SK-N-SH (cell line): ENCODE results near the gene PARVA. TPM values are rescaled to one million over a fixed set of nuclear protein-coding genes. Genes with fewer than 3 reads are reported as not detected.

Experiments used
- CTCF ChIA-PET: fragments of 300-600, 350-600 bp; formaldehyde crosslinking; extraction: SDS; loops from one replicate; lab custom pipeline; 2021; lab: Yijun Ruan, JAX
- POLR2A ChIA-PET: fragments of 350-600 bp; sonication (Branson Sonifier 250); formaldehyde crosslinking; extraction: SDS; loops from one replicate; lab custom pipeline; 2020; ENCODE audit warnings: antibody characterized with exemption, inconsistent platforms; lab: Yijun Ruan, JAX
- DNase-seq: peaks from one replicate; pipeline ENCODE4 v3.0.0; 2012
- H2AFZ ChIP-seq: fragments of 200-600 bp; sonication (generic); 2 replicates; pipeline ENCODE4 v1.8.1; 2016; ENCODE audit warnings: antibody characterized with exemption, mild to moderate bottlenecking, low read depth
- H3F3A ChIP-seq: fragments of 200-600 bp; sonication (generic); replicated peaks from 2 replicates; pipeline ENCODE3; 2016; ENCODE audit warnings: antibody characterized with exemption, mild to moderate bottlenecking; ENCODE audit not compliant: insufficient read depth
- H3K27ac ChIP-seq, 2 experiments: fragments of 200-500 bp in 1 of 2; fragments of 200-600 bp in 1 of 2; sonication (Bioruptor generic) in 1 of 2; sonication (generic), shearing (Covaris generic) in 1 of 2; 2 replicates each; pipeline versions ENCODE4 v1.5.1 to v1.6.1; 2014 to 2016; ENCODE audit warnings: low read depth in 2 of 2, inconsistent platforms in 1 of 2, low read length in 1 of 2, mild to moderate bottlenecking in 1 of 2, mixed read lengths in 1 of 2
- H3K27me3 ChIP-seq: fragments of 200-600 bp; sonication (generic), shearing (Covaris generic); 2 replicates; pipeline ENCODE4 v1.6.1; 2016; ENCODE audit warnings: mixed run types; ENCODE audit not compliant: insufficient read depth
- H3K36me3 ChIP-seq, 2 experiments: fragments of 200-500 bp in 1 of 2; fragments of 200-600 bp in 1 of 2; sonication (Bioruptor generic) in 1 of 2; sonication (generic) in 1 of 2; replicated peaks in 1 of 2; 2 replicates each; pipeline versions ENCODE3 to v1.5.1; 2014 to 2016; ENCODE audit warnings: low read length in 1 of 2, mild to moderate bottlenecking in 1 of 2; ENCODE audit not compliant: insufficient read depth in 2 of 2, control insufficient read depth in 1 of 2
- H3K4me1 ChIP-seq, 2 experiments: fragments of 200-500 bp in 1 of 2; fragments of 200-600 bp in 1 of 2; sonication (Bioruptor generic) in 1 of 2; sonication (generic), shearing (Covaris generic) in 1 of 2; 2 replicates each; pipeline versions ENCODE4 v1.5.1 to v1.6.1; 2014 to 2016; ENCODE audit warnings: low read depth in 1 of 2, low read length in 1 of 2, mixed run types in 1 of 2; ENCODE audit not compliant: insufficient read depth in 2 of 2, control insufficient read depth in 1 of 2
- H3K4me2 ChIP-seq: fragments of 200-600 bp; sonication (generic), shearing (Covaris generic); 2 replicates; pipeline ENCODE4 v1.6.1; 2017; ENCODE audit warnings: mixed run types
- H3K4me3 ChIP-seq, 2 experiments: fragments of 200-500 bp in 1 of 2; fragments of 200-600 bp in 1 of 2; sonication (Bioruptor generic) in 1 of 2; sonication (generic), shearing (Covaris generic) in 1 of 2; 2 replicates each; pipeline versions ENCODE4 v1.5.1 to v1.8.1; 2014 to 2016; ENCODE audit warnings: low read depth in 2 of 2, inconsistent platforms in 1 of 2, low read length in 1 of 2, mild to moderate bottlenecking in 1 of 2, mixed read lengths in 1 of 2, moderate library complexity in 1 of 2
- H3K79me2 ChIP-seq: fragments of 200-600 bp; sonication (generic); 2 replicates; pipeline ENCODE4 v1.8.1; 2017; ENCODE audit warnings: mild to moderate bottlenecking; ENCODE audit not compliant: insufficient read depth
- H3K9ac ChIP-seq: fragments of 200-600 bp; sonication (generic); 2 replicates; pipeline ENCODE4 v1.6.1; 2017; ENCODE audit warnings: mixed run types
- H3K9me2 ChIP-seq: fragments of 200-600 bp; sonication (generic); 2 replicates; pipeline ENCODE4 v1.6.1; 2017; ENCODE audit warnings: mixed run types
- H3K9me3 ChIP-seq: fragments of 200-600 bp; sonication (generic); 2 replicates; pipeline ENCODE4 v1.6.1; 2017; ENCODE audit warnings: mixed run types, mild to moderate bottlenecking, moderate library complexity
- H4K20me1 ChIP-seq: fragments of 200-600 bp; sonication (generic); 2 replicates; pipeline ENCODE4 v1.6.1; 2017; ENCODE audit warnings: mild to moderate bottlenecking, mixed run types; ENCODE audit not compliant: insufficient read depth
- CTCF ChIP-seq: fragments of 200-600 bp; sonication (generic); IDR thresholded peaks from 2 replicates; pipeline ENCODE4 v1.6.1; 2017; ENCODE audit warnings: antibody characterized with exemption, mild to moderate bottlenecking, moderate library complexity
- ELF1 ChIP-seq: IDR thresholded peaks from 2 replicates; pipeline ENCODE4 v1.4.0; 2012
- EP300 ChIP-seq, 2 experiments: IDR thresholded peaks; 2 replicates each; pipeline versions ENCODE4 v1.4.0 to v1.6.1; 2012; ENCODE audit warnings: borderline replicate concordance in 1 of 2, low read depth in 1 of 2, low read length in 1 of 2
- FOSL2 ChIP-seq: IDR thresholded peaks from 2 replicates; pipeline ENCODE4 v1.4.0; 2012; ENCODE audit warnings: low read depth, mild to moderate bottlenecking, moderate library complexity, borderline replicate concordance
- FOXJ3 ChIP-seq: sonication (generic); formaldehyde crosslinking; IDR thresholded peaks from 2 replicates; pipeline ENCODE4 v1.5.1; 2020; ENCODE audit warnings: mild to moderate bottlenecking, missing genetic modification reagents
- GATA2 ChIP-seq: sonication (generic); formaldehyde crosslinking; IDR thresholded peaks from 2 replicates; pipeline ENCODE4 v1.5.0; 2020; ENCODE audit warnings: mild to moderate bottlenecking, missing genetic modification reagents
- IRF3 ChIP-seq: fragments of 150-350 bp; IDR thresholded peaks from 2 replicates; pipeline ENCODE4 v1.6.1; 2016; ENCODE audit warnings: mild to moderate bottlenecking, low read depth, low read length
- JUND ChIP-seq: IDR thresholded peaks from 2 replicates; pipeline ENCODE4 v1.4.0; 2012
- MXI1 ChIP-seq: IDR thresholded peaks from 2 replicates; pipeline ENCODE4 v1.6.1; 2012; ENCODE audit warnings: mild to moderate bottlenecking, low read depth, low read length, improper control_type of control experiment
- PBX3 ChIP-seq: IDR thresholded peaks from 2 replicates; pipeline ENCODE4; 2012
- POLR2AphosphoS5 ChIP-seq: IDR thresholded peaks from 2 replicates; pipeline ENCODE4 v1.6.1; 2012; ENCODE audit warnings: low read depth, low read length
- RCOR1 ChIP-seq: fragments of 150-350 bp; IDR thresholded peaks from 2 replicates; pipeline ENCODE4 v1.6.1; 2017; ENCODE audit warnings: antibody characterized with exemption, low read length
- REST ChIP-seq: IDR thresholded peaks from 2 replicates; pipeline ENCODE4 v1.6.1; 2012; ENCODE audit warnings: mild to moderate bottlenecking, low read depth, low read length, moderate library complexity
- USF1 ChIP-seq: IDR thresholded peaks from 2 replicates; pipeline ENCODE4 v1.4.0; 2012; ENCODE audit warnings: low read depth, borderline replicate concordance
- WGBS: methylation state at CpG from one replicate; pipeline ENCODE4 v1.1.6; 2017; ENCODE audit warnings: low lambda C conversion rate; 5-methylcytosine and 5-hydroxymethylcytosine counted together
- polyA plus RNA-seq, 3 experiments: library from polyadenylated mRNA; depleted of rRNA; stranded (reverse); fragments of >200 nt; gene quantifications; 2 replicates each; pipeline ENCODE4 v1.2.3, GENCODE V29; 2012

PARVA gene
- polyA plus RNA-seq, 1 of the 3 experiments (the other 2 are of a cell fraction), result 27.6 TPM

- TF ChIP-seq RCOR1, result no peak
- no peak for TF ChIP-seq POLR2AphosphoS5
These were observed 149.4 kb downstream of the PARVA start (continued) for GRCh38 chr11:12526789-12527188.

GRCh38 chr11:12528487-12528886 is 151.1 kb downstream of the PARVA start:
- Histone ChIP-seq H3K9ac (no peak overlapping the region), H3K79me2 (no peaks in the 10 kb centered on the region), H3F3A (peaks cover 6% of the 10 kb centered on the region), H3K27ac (no peak overlapping the region), H3K27me3 (no peaks in the 10 kb centered on the region), H4K20me1 (no peaks in the 10 kb centered on the region), H2AFZ (no peak overlapping the region), H3K9me2 (no peaks in the 10 kb centered on the region), H3K4me2 (no peak overlapping the region), H3K36me3 (peaks cover 21 to 41% of the 10 kb centered on the region in 2 experiments), H3K4me1 (peaks cover 0 to 18% of the 10 kb centered on the region in 2 experiments; a peak in 3 of 4 replicates), H3K9me3 (no peaks in the 10 kb centered on the region), H3K4me3 (no peak overlapping the region)
- 92% methylated on average over 2 of the region's 2 CpGs for WGBS
- DNase-seq, result no peak
- POLR2A ChIA-PET, result no interaction called here
- TF ChIP-seq IRF3 (no peak), JUND (no peak), FOSL2 (no peak), USF1 (no peak), PBX3 (no peak), FOXJ3 (CRISPR knock-in tag) (no peak), GATA2 (CRISPR knock-in tag) (no peak), MXI1 (no peak), REST (no peak), RCOR1 (no peak), EP300 (IDR thresholded peaks at IDR 0.05; ENCODE audit: borderline replicate concordance in 1 of 2, low read depth in 1 of 2, low read length in 1 of 2) (no peak), ELF1 (no peak), CTCF (no peak)
- CTCF ChIA-PET, result no interaction called here
